Nephron progenitor cell (in vitro differentiated cells): ENCODE results near the gene HSPA12B.
"Not testable (repeated sequence)": the region's sequence is repeated elsewhere in the genome, so short reads cannot be mapped to it uniquely, and the experiment has no call there.

Experiments used
- DNase-seq: peaks from one replicate; pipeline ENCODE4 v3.0.0; 2021
- H3K27ac Mint-ChIP-seq: 2 replicates; pipeline ENCODE4 v1.8.0; 2021; ENCODE audit warnings: mild to moderate bottlenecking, moderate library complexity, mixed read lengths
- H3K27me3 Mint-ChIP-seq: 2 replicates; pipeline ENCODE4 v1.8.0; 2021; ENCODE audit warnings: mild to moderate bottlenecking, low read depth, mixed read lengths; ENCODE audit not compliant: poor library complexity
- H3K36me3 Mint-ChIP-seq: 2 replicates; pipeline ENCODE4 v1.8.0; 2021; ENCODE audit warnings: low read depth, mixed read lengths
- H3K4me1 Mint-ChIP-seq: 2 replicates; pipeline ENCODE4 v1.8.0; 2021; ENCODE audit warnings: mixed read lengths
- H3K4me3 Mint-ChIP-seq: 2 replicates; pipeline ENCODE4 v1.8.0; 2021; ENCODE audit warnings: mild to moderate bottlenecking, moderate library complexity, mixed read lengths
- H3K9me3 Mint-ChIP-seq: 2 replicates; pipeline ENCODE4 v1.8.0; 2021; ENCODE audit warnings: mild to moderate bottlenecking, moderate library complexity, mixed read lengths
- TF ChIP-seq, protein P1 (sequence below): fragments of 200-600 bp; sonication (generic); IDR thresholded peaks from 2 replicates; pipeline ENCODE4 v1.5.0; 2021; ENCODE audit warnings: antibody characterized with exemption

The HSPA12B gene

DNA sequence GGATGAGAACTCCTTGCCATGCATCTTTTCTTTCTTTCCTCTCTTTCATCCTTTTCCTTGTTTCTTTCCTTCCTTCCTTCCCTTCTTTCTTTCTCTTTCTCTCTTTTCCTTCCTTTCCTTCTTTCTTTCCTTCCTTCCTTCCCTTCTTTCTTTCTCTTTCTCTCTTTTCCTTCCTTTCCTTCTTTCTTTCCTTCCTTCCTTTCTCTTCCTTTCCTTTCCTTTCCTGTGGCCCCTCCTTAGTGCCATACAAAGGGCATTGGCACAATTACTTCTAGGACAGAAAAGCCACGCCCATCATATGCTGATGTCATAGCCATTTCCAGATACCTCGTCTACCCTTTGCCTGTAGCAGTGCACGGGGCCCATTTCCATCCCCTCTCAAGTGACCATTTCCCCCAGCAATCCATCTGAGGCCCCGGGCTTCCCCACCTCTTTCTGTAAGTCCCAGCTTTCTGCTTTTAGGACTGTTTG, 56.2 kb downstream of the HSPA12B start:
- peak overlapping the region; percentile 12 for H3K4me3 Mint-ChIP-seq
- no peak for DNase-seq
- peaks cover 13% of the 10 kb centered on the region for H3K4me1 Mint-ChIP-seq
- no peak overlapping the region for H3K27ac Mint-ChIP-seq
- H3K36me3 Mint-ChIP-seq: peaks cover 6% of the 10 kb centered on the region
- no peaks in the 10 kb centered on the region for H3K9me3 Mint-ChIP-seq
- TF ChIP-seq, protein P1, sequence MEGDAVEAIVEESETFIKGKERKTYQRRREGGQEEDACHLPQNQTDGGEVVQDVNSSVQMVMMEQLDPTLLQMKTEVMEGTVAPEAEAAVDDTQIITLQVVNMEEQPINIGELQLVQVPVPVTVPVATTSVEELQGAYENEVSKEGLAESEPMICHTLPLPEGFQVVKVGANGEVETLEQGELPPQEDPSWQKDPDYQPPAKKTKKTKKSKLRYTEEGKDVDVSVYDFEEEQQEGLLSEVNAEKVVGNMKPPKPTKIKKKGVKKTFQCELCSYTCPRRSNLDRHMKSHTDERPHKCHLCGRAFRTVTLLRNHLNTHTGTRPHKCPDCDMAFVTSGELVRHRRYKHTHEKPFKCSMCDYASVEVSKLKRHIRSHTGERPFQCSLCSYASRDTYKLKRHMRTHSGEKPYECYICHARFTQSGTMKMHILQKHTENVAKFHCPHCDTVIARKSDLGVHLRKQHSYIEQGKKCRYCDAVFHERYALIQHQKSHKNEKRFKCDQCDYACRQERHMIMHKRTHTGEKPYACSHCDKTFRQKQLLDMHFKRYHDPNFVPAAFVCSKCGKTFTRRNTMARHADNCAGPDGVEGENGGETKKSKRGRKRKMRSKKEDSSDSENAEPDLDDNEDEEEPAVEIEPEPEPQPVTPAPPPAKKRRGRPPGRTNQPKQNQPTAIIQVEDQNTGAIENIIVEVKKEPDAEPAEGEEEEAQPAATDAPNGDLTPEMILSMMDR: no peak
- H3K27me3 Mint-ChIP-seq: peaks cover 38% of the 10 kb centered on the region

DNA sequence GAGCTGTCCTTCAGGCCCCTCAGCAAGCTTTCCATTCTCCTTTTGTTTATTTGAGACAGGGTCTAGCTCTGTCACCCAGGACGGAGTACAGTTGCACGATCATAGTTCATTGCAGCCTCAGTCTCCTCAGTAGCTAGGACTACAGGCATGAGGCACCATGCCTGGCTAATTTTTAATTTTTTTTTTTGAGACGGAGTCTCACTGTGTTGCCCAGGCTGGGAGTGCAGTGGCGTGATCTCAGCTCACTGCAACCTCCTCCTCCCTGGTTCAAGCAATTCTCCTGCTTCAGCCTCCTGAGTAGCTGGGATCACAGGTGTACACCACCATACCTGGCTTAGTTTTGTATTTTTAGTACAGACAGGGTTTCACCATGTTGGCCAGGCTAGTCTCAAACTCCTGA, 56.7 kb downstream of the HSPA12B start:
- peaks cover 40% of the 10 kb centered on the region for H3K27me3 Mint-ChIP-seq
- peaks cover 11% of the 10 kb centered on the region for H3K4me1 Mint-ChIP-seq
- not testable (repeated sequence) for H3K4me3 Mint-ChIP-seq, H3K9me3 Mint-ChIP-seq, DNase-seq, H3K27ac Mint-ChIP-seq, H3K36me3 Mint-ChIP-seq

DNA sequence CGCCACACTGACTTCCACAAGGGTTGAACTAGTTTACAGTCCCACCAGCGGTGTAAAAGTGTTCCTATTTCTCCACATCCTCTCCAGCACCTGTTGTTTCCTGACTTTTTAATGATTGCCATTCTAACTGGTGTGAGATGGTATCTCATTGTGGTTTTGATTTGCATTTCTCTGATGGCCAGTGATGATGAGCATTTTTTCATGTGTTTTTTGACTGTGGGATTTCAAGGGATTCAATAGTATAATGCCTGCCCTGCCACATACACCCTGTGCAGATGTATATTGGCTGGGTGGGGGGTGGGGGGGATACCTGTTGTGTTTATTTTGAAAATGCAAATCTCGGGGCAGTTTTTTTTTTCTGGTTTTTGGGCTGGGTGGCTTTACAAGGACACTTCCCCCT, 61.7 kb downstream of the HSPA12B start:
- Mint-ChIP-seq H3K4me3 (peak overlapping the region; percentile 42), H3K27me3 (peaks cover 26% of the 10 kb centered on the region), H3K4me1 (peaks cover 32% of the 10 kb centered on the region)
- not testable (repeated sequence) for H3K27ac Mint-ChIP-seq, H3K36me3 Mint-ChIP-seq, DNase-seq, H3K9me3 Mint-ChIP-seq

- H3K27ac Mint-ChIP-seq: no peak overlapping the region
- no peaks in the 10 kb centered on the region for H3K9me3 Mint-ChIP-seq
- DNase-seq: no peak
- peaks cover 23% of the 10 kb centered on the region for H3K27me3 Mint-ChIP-seq
- H3K4me3 Mint-ChIP-seq: peak overlapping the region; percentile 82
- H3K36me3 Mint-ChIP-seq: no peaks in the 10 kb centered on the region
- TF ChIP-seq, protein P1: no peak
- H3K4me1 Mint-ChIP-seq: peaks cover 39% of the 10 kb centered on the region
These were observed 62.4 kb downstream of the HSPA12B start for GRCh38 chr20:3794701-3795420.

- H3K9me3 Mint-ChIP-seq: no peaks in the 10 kb centered on the region
- H3K27me3 Mint-ChIP-seq: peaks cover 20% of the 10 kb centered on the region
- H3K4me3 Mint-ChIP-seq: peak within 1 kb of the TSS; percentile 88
- DNase-seq: peak; percentile 94
- TF ChIP-seq, protein P1: peak; percentile 28
- no peaks in the 10 kb centered on the region for H3K36me3 Mint-ChIP-seq
- H3K27ac Mint-ChIP-seq: no peak within 1 kb of the TSS
- peaks cover 47% of the 10 kb centered on the region for H3K4me1 Mint-ChIP-seq
These were observed 63.3 kb downstream of the HSPA12B start, which contains the start of gene CDC25B for GRCh38 chr20:3795511-3796468. CDC25B (plus strand) TSS chr20:3796310; CDS start chr20:3796532, 222 bp downstream.

DNA sequence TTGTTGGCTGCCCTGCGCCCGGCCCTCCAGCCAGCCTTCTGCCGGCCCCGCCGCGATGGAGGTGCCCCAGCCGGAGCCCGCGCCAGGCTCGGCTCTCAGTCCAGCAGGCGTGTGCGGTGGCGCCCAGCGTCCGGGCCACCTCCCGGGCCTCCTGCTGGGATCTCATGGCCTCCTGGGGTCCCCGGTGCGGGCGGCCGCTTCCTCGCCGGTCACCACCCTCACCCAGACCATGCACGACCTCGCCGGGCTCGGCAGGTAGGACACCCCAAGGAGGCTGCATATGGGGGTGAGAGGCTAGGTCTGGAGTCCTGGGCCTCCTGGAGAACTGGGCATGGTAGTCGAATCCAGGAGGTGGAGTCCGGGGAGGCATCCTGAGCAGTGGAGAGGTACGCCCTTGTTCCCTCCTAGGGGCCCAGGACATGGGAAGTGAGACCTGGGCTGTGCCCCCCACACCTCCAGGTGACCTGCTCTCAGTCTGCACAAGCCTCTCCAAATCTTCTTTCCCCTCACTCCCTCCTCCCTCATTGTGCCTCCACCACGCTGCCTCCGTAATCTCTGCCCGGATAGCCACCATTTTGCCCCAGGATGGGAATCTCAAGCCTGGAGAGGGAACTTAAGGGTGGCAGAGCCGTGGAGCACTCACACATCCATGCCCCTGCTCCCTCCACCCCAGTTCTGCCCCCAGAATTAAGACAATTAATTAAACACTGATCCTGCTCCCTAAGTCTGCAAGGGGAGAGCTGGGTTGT, 64.2 kb downstream of the HSPA12B start:
- Mint-ChIP-seq H3K27me3 (peaks cover 13% of the 10 kb centered on the region), H3K36me3 (no peaks in the 10 kb centered on the region), H3K27ac (no peak overlapping the region), H3K4me3 (peak overlapping the region; percentile 88), H3K4me1 (peaks cover 47% of the 10 kb centered on the region), H3K9me3 (no peaks in the 10 kb centered on the region)
- TF ChIP-seq, protein P1: no peak
- DNase-seq: no peak
